ENCODE data around the gene GFPT1. TPM values are rescaled to one million over a fixed set of nuclear protein-coding genes. Genes with fewer than 3 reads are reported as not detected.

The GFPT1 gene
- total and polyA plus RNA-seq, 9 of the 15 experiments (the other 6 are each of a cell fraction or from before 2014, with no cell fraction given): 6.6 to 38.3 (median 15.9) TPM

DNA sequence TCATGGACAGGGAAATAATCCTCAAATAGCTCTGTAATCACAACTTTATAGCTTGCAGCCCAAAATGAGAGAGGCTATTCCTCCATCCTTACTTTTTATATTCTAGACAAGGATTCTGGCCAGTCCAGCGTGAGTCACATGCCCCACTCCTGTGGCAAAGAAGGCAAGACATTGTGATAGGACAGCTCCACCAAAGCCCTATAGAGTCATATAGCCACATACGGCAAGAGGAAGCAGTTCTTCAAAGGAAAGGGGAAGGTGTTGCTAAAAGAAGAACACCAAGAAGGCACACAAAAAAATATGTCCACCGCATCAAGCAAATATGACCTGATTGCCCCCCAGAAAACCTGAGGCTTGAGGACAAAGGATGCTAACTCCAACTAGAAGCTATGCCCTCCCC, 3.4 kb upstream of the GFPT1 start:
- Histone ChIP-seq H3K79me2 (ENCODE audit: control insufficient read depth, insufficient read depth, low read length) (peaks cover 27% of the 10 kb centered on the region), H3K4me1 (replicated peaks in 1 of 2; ENCODE audit: control insufficient read depth in 2 of 2, insufficient read depth in 2 of 2, low read length in 2 of 2) (peaks cover 3 to 9% of the 10 kb centered on the region in 2 experiments), H4K20me1 (replicated peaks; ENCODE audit: control insufficient read depth, insufficient read depth, low read length) (no peaks in the 10 kb centered on the region), H3K36me3 (ENCODE audit: control insufficient read depth, insufficient read depth, low read length) (no peaks in the 10 kb centered on the region; the same call in 2 of the 3 replicates), H3K27me3 (ENCODE audit: control insufficient read depth in 2 of 2, insufficient read depth in 2 of 2, low read length in 2 of 2) (no peaks in the 10 kb centered on the region), H3K9ac (ENCODE audit: insufficient read depth in 1 of 2, low read depth in 2 of 2, low read length in 2 of 2) (no peak overlapping the region), H3K4me2 (ENCODE audit: insufficient read depth, low read length) (no peak overlapping the region), H3K4me3 (no peak overlapping the region), H3K9me1 (ENCODE audit: control insufficient read depth, insufficient read depth, low read length) (no peaks in the 10 kb centered on the region), H3K9me3 (replicated peaks; ENCODE audit: control insufficient read depth, insufficient read depth, low read depth, low read length) (no peaks in the 10 kb centered on the region), H3K27ac (ENCODE audit: extremely low read depth, low read depth, low read length) (no peak overlapping the region), H2AFZ (ENCODE audit: low read depth, low read length) (peak overlapping the region; percentile 62)
- ATAC-seq: no peak
- TF ChIP-seq SRF (CRISPR knock-in tag; IDR thresholded peaks at IDR 0.05) (peak in 1 of 2 experiments; percentile 78; a peak in 2 of 4 replicates), ZNF41 (CRISPR knock-in tag; conservative IDR thresholded peaks at IDR 0.05) (no peak), CBFA2T3 (IDR thresholded peaks at IDR 0.05) (no peak), MEF2A (IDR thresholded peaks at IDR 0.05; ENCODE audit: control insufficient read depth, low read depth, low read length) (no peak), MTA3 (IDR thresholded peaks at IDR 0.05; ENCODE audit: borderline replicate concordance) (no peak), FOSL1 (tag; conservative IDR thresholded peaks at IDR 0.05) (0 out of 2 replicates have a peak, but pooled peaks have one; percentile 15), ELF2 (CRISPR knock-in tag; IDR thresholded peaks at IDR 0.05) (no peak), POLR2AphosphoS2 (IDR thresholded peaks at IDR 0.05; ENCODE audit: low read length) (no peak), CBFB (CRISPR knock-in tag; IDR thresholded peaks at IDR 0.05) (no peak), RBM34 (IDR thresholded peaks at IDR 0.05; ENCODE audit: borderline replicate concordance, insufficient read depth, low read length) (no peak), TAF15 (IDR thresholded peaks at IDR 0.05; ENCODE audit: low read depth, low read length) (no peak), ZNF239 (CRISPR knock-in tag; IDR thresholded peaks at IDR 0.05) (no peak), HNRNPUL1 (IDR thresholded peaks at IDR 0.05; ENCODE audit: low read length) (no peak), MCM3 (IDR thresholded peaks at IDR 0.05) (no peak), RBM22 (IDR thresholded peaks at IDR 0.05; ENCODE audit: low read depth, low read length, poor library complexity, severe bottlenecking) (no peak)
- TF ChIP-seq, protein P1, sequence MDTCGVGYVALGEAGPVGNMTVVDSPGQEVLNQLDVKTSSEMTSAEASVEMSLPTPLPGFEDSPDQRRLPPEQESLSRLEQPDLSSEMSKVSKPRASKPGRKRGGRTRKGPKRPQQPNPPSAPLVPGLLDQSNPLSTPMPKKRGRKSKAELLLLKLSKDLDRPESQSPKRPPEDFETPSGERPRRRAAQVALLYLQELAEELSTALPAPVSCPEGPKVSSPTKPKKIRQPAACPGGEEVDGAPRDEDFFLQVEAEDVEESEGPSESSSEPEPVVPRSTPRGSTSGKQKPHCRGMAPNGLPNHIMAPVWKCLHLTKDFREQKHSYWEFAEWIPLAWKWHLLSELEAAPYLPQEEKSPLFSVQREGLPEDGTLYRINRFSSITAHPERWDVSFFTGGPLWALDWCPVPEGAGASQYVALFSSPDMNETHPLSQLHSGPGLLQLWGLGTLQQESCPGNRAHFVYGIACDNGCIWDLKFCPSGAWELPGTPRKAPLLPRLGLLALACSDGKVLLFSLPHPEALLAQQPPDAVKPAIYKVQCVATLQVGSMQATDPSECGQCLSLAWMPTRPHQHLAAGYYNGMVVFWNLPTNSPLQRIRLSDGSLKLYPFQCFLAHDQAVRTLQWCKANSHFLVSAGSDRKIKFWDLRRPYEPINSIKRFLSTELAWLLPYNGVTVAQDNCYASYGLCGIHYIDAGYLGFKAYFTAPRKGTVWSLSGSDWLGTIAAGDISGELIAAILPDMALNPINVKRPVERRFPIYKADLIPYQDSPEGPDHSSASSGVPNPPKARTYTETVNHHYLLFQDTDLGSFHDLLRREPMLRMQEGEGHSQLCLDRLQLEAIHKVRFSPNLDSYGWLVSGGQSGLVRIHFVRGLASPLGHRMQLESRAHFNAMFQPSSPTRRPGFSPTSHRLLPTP (IDR thresholded peaks at IDR 0.05; ENCODE audit: borderline replicate concordance, extremely low read depth, insufficient read length): no peak
- TF ChIP-seq, protein P2, sequence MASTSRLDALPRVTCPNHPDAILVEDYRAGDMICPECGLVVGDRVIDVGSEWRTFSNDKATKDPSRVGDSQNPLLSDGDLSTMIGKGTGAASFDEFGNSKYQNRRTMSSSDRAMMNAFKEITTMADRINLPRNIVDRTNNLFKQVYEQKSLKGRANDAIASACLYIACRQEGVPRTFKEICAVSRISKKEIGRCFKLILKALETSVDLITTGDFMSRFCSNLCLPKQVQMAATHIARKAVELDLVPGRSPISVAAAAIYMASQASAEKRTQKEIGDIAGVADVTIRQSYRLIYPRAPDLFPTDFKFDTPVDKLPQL (IDR thresholded peaks at IDR 0.05; ENCODE audit: extremely low read depth, insufficient read length): no peak
- TF ChIP-seq, protein P3, sequence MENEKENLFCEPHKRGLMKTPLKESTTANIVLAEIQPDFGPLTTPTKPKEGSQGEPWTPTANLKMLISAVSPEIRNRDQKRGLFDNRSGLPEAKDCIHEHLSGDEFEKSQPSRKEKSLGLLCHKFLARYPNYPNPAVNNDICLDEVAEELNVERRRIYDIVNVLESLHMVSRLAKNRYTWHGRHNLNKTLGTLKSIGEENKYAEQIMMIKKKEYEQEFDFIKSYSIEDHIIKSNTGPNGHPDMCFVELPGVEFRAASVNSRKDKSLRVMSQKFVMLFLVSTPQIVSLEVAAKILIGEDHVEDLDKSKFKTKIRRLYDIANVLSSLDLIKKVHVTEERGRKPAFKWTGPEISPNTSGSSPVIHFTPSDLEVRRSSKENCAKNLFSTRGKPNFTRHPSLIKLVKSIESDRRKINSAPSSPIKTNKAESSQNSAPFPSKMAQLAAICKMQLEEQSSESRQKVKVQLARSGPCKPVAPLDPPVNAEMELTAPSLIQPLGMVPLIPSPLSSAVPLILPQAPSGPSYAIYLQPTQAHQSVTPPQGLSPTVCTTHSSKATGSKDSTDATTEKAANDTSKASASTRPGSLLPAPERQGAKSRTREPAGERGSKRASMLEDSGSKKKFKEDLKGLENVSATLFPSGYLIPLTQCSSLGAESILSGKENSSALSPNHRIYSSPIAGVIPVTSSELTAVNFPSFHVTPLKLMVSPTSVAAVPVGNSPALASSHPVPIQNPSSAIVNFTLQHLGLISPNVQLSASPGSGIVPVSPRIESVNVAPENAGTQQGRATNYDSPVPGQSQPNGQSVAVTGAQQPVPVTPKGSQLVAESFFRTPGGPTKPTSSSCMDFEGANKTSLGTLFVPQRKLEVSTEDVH (IDR thresholded peaks at IDR 0.05; ENCODE audit: low read depth, partially characterized antibody): no peak
- intact Hi-C loops (cut with micrococcal nuclease): no loop called here
- FAIRE-seq: peak; percentile 26
- BruUV-seq (replicated peaks): no TSS peak
- DNase-seq (ENCODE audit: extremely low read depth in 1 of 4, low spot score in 3 of 4): peak in 1 of 4 experiments; percentile 8
- POLR2A ChIA-PET: interaction anchor here (0.7 to 2.3 kb wide), 6 partner anchors 8 to 47 kb away, joined by 3 to 12 read pairs (median 5); partner anchors contain the start of gene NFU1
- in situ Hi-C loops (cut with MboI): no loop called here
- WGBS (ENCODE audit: insufficient coverage, low coverage, missing lambda C conversion rate): 25% methylated on average over 3 of the region's 3 CpGs
- CTCF ChIA-PET (ENCODE audit: low intra/inter-chr PET ratio): no interaction called here
